NCI-H1930 (cell line): Measurements from ENCODE around the gene CEACAM6.
"Not testable (repeated sequence)": the region's sequence is repeated elsewhere in the genome, so short reads cannot be mapped to it uniquely, and the experiment has no call there.

ENCODE experiments used
- DNase-seq, 2 experiments: peaks; one replicate each; lab custom pipeline; 2025; lab: John Stamatoyannopoulos, UW

Gene CEACAM6

GRCh38 chr19:41755328-41755913 is at the start of gene CEACAM6:
TSS of gene CEACAM6 (plus strand) at chr19:41755530. CDS start at chr19:41755639, 109 bp downstream.
- no peak for DNase-seq

DNA sequence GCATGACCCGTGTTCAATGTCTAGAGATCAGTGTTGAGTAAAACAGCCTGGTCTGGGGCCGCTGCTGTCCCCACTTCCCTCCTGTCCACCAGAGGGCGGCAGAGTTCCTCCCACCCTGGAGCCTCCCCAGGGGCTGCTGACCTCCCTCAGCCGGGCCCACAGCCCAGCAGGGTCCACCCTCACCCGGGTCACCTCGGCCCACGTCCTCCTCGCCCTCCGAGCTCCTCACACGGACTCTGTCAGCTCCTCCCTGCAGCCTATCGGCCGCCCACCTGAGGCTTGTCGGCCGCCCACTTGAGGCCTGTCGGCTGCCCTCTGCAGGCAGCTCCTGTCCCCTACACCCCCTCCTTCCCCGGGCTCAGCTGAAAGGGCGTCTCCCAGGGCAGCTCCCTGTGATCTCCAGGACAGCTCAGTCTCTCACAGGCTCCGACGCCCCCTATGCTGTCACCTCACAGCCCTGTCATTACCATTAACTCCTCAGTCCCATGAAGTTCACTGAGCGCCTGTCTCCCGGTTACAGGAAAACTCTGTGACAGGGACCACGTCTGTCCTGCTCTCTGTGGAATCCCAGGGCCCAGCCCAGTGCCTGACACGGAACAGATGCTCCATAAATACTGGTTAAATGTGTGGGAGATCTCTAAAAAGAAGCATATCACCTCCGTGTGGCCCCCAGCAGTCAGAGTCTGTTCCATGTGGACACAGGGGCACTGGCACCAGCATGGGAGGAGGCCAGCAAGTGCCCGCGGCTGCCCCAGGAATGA is 48.4 kb upstream of the CEACAM6 start:
- peak; percentile 79 to 88 for DNase-seq

DNA sequence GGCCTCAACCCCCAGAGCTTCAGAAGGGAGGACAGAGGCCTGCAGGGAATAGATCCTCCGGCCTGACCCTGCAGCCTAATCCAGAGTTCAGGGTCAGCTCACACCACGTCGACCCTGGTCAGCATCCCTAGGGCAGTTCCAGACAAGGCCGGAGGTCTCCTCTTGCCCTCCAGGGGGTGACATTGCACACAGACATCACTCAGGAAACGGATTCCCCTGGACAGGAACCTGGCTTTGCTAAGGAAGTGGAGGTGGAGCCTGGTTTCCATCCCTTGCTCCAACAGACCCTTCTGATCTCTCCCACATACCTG is 47.9 kb upstream of the CEACAM6 start:
- peak; percentile 45 to 73 for DNase-seq

GRCh38 chr19:41707871-41708371 is 47.4 kb upstream of the CEACAM6 start:
- no peak for DNase-seq

DNA sequence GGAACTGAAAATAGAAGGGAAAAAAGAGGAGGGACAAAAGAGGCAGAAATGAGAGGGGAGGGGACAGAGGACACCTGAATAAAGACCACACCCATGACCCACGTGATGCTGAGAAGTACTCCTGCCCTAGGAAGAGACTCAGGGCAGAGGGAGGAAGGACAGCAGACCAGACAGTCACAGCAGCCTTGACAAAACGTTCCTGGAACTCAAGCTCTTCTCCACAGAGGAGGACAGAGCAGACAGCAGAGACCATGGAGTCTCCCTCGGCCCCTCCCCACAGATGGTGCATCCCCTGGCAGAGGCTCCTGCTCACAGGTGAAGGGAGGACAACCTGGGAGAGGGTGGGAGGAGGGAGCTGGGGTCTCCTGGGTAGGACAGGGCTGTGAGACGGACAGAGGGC is 46.8 kb upstream of the CEACAM6 start, which contains the start of gene CEACAM5:
Gene CEACAM5, plus strand, starts transcription at position 146 of the 400 bp plus-strand sequence. Its CDS starts 106 bp downstream, at position 252.
- DNase-seq: no peak

DNA sequence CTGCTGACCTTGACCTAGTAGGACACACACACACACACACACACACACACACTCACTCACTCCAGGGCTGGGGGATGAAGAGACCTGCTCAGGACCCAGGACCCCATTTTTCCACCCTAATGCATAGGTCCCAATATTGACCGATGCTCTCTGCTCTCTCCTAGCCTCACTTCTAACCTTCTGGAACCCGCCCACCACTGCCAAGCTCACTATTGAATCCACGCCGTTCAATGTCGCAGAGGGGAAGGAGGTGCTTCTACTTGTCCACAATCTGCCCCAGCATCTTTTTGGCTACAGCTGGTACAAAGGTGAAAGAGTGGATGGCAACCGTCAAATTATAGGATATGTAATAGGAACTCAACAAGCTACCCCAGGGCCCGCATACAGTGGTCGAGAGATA is 45.8 kb upstream of the CEACAM6 start:
- DNase-seq: not testable (repeated sequence)

DNA sequence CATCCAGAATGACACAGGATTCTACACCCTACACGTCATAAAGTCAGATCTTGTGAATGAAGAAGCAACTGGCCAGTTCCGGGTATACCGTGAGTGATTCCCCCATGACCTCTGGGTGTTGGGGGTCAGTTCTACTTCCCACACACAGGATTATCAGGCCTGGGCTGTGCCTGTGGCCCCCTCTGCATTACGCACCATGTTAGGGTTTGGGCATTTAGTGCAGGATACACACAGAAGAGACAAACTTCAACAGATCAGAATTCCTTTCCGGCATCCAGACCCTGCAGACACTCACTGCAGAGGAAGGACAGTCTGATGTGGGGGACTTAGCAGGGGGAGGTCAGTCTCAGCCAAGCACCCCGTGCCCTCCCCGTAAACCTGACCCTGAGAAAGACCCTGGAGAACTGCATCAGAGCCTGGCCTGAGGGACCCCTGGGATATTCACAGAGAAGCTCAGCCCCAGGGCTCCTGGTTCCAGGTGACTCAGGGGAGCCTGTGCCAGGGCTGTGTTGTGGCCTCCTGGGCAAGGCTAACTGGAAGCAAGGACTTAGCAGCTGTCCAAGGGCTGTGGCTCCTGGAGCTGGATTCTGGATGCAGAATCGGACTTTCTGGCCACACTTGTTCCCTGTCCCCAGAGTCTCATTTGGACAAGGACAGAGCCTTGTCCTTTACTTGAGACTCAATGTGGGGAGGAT is 45.2 kb upstream of the CEACAM6 start:
- no peak for DNase-seq

DNA sequence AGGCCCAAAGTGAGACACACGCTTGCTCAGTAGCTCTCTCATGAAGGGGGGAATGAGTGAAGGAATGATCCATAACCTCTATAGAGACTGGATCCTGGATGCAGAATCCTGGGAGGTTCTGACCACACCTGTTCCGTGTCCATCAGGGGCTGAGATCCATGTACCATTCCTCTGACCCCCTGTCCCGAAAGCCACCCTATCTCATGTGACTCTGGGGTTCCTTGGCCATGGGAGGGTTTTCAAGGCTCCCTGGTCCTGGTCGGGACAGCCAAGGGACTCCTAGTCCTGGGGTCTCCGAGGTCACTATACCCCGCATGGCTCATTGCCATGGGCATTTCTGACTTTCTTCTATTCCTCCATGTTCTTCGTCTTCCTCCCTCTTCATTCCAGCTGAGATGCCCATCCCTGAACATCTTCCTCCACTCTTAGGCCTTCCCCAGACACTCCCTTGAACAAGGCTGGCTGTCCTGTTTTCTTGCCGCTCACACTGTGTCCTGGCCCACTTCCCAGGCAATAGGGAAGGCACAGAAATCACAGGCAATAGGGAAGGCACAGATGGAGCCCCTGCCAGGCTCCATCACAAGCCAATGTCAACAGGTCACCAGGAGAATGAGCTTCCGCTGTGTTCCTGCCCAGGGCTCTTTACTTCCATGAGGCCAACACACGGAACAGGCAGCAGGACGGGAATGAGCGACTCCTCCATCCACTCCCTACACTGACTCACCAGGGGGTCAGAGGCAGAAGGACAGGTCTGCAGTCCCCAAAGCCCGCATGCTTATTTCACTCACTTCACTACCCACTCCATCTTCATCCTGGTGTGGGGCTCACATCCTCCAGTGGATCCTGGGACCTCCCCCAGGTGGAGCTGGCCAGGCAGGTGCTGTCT is 43.7 kb upstream of the CEACAM6 start:
- no peak for DNase-seq

DNA sequence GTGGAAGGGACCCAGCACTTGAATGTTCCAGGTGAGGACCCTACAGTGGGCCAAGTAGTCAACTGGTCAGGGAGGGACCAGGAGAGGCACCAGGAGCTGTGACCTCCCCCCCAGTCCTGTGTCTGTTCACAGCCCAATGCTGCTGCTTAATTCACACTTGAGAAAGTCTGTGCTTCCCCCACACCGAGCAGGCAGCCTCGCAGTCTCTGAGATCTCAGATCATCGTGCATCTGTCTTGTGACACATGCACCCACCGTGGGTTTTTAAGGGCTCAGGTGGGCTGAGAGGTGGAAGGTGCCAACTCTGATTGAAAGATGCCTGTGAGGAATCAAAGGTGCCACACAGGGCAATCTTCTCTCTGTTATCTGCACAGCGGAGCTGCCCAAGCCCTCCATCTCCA is 40.7 kb upstream of the CEACAM6 start:
- no peak for DNase-seq

GRCh38 chr19:41718761-41719160 is 36.6 kb upstream of the CEACAM6 start:
- no peak for DNase-seq

- no peak for DNase-seq
Measured at GRCh38 chr19:41720103-41720502, 35.2 kb upstream of the CEACAM6 start.

DNA sequence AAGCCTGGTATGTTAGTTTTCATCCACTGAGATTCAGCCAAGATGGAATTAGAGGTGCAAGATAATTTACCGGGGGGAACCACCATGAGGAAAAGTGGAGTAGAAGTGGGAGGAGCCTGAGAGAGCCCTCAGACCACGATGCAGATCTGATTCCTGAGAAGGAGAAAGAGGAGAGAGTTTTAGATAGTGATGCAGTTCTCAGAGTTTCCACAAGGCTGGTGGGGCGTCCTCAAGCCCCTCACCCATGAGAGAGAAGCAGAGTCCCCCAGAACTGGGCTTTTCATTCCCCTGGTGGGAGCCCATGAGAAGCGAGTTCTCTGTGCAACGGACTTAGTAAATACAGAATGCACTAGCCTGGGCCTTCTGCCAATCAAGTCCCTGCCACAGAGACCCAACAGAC is 28.8 kb upstream of the CEACAM6 start:
- no peak for DNase-seq

- no peak for DNase-seq
Measured at GRCh38 chr19:41734156-41734555, 21.2 kb upstream of the CEACAM6 start.

GRCh38 chr19:41734585-41734984 is 20.7 kb upstream of the CEACAM6 start:
- DNase-seq: peak; percentile 85 to 91

DNA sequence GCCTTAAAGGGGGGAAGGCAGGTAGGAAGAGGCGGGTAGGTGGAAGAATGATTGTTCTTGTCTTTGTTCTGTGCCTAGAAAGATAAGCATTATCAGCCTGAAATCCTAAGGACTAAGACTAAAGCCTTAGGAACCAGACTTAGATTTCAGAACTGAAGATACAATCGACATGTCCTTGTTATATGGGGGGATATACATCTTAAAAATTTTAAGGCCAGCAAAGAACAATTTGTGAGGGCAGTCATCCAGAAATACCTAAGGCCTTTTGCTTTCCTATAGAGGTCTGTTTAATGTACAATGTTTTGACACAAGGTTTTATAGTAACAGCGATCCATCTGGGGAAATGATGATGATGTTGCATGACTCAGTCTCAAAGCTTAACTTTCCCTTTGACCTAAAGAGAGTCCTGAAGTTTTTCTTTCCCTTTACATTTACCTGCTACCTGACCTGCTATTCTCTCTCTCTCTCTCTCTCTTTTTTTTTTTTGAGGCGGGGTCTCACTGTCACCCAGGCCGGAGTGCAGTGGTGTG is 20.2 kb upstream of the CEACAM6 start:
- DNase-seq: no peak

- DNase-seq: no peak
Measured at GRCh38 chr19:41739361-41739760, 16.0 kb upstream of the CEACAM6 start.

GRCh38 chr19:41740415-41741243 is 14.7 kb upstream of the CEACAM6 start:
- no peak for DNase-seq

DNA sequence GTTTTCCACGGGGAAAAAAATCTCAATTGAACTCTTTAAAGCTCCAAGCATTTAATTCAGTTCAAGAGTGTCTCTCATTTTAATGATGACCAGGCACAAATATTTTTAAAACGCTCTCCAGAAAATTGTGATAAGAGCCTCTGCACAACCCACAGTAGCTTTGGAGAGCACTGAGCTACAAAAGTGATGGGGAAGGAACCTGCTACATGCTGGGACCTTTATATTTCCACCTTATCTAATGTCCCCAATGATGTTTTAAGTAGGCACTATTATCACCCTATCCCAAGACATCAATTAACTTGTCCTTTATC is 14.1 kb upstream of the CEACAM6 start:
- no peak for DNase-seq

DNA sequence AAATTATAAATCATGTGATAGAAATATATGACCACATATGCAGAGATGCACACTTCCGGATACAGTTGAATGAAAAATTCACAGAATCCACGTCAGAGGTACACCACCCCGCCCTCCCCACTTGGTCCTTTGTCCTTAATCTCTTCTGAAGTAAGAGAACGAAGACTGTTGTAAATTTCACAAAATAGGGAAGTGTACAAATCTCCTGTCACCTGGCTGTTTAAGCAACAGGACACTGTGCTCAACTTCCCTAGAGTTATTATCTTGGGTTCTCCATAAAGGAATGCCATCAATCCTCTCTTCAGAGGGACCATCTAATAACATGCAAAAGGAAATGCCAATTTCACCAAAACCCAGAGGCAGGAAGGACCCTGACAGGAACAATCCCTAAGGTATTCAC is 10.5 kb upstream of the CEACAM6 start:
- no peak for DNase-seq

- peak in 1 of 2 experiments; percentile 46 for DNase-seq
Measured at GRCh38 chr19:41745756-41746155, 9.6 kb upstream of the CEACAM6 start.
